Stimulated activated CD4-positive, alpha-beta T cell treated with anti-CD3 and anti-CD28 coated beads, Interleukin-15, amount 100 ng/mL, for 48 hours (primary cell): ENCODE results near the gene RBM33.

Experiments used
- DNase-seq, 2 donors: peaks; one replicate each; pipeline ENCODE4 v3.0.0-alpha.2; 2020; ENCODE audit warnings: low read depth in 2 of 2

RBM33 gene

DNA sequence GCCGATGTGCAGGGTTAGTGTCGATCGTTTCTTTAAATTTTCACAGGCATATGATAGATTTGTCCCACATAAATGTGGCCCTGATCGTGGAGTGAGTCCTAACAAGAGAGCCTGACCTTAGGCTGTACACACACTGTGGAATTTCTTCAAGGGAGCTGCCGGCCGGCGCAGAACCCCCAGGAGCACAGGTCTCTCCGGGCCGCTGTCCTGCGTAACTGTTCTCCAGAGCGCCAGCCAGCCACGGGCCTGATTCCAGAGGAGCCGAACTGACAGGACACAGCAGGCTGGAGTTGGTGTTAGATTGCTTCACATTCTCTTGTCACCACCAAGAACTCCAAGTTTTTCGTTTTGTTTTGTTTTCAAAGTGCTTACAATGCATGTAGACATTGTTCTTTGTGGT, 130.5 kb downstream of the RBM33 start:
- no peak for DNase-seq

DNA sequence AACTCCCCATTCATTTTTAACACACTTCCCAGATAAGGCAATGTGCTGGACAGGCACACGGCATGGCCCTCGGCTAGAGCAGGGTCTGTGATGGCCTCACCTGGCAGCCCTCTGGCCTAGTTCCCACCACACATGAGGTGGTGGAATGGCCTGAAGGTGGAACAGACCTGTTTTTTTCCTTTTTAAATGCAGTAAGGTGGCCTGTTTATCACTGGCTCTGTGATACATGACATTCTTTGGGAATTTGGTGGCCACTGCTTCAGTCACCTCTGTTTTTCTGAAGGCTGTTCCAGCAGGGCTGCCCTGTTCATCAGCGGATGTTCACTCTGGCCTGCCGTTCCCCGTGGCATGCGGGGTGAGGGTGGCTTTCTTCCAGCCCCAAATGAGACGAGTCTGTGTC, 131.2 kb downstream of the RBM33 start:
- no peak for DNase-seq

DNA sequence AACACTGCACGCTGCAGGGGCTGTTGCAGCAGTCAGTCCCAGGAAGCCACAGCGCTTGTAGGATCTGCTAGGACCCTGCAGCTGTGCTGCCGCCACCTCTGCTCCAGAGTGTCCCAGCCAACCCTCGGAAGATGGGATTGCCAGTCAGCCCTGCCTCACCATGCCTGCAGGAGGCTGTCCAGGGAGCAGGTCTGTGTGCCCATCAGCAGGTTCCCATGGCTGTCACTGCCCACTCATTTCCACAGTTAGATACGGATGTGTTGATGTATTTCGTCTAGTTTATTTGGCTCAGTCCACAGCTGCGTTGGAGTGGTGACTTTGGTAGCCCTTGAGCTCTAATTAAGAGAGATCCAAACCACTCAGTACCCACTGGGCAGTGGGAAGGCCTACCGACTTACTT, 132.1 kb downstream of the RBM33 start:
- no peak for DNase-seq

DNA sequence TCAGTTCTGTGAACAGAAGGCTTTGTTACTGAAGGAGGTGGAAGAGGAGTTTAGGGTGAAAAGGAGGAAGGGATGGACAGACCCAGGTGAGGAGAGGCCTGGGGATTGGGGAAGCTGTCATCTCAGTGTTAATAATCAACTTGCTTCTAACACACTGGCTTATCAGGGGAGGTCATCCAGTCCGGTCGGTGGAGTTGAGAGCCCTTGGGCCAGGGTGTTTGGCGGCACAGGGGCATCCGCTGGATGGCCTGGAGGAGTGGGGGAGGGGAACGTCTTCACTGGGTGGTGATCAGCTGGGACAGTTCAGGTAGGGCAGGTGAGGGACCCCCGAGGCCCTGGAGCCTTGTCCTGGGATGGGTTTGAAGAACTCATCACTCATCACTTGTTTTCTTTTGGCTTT, 133.9 kb downstream of the RBM33 start:
- DNase-seq: no peak

DNA sequence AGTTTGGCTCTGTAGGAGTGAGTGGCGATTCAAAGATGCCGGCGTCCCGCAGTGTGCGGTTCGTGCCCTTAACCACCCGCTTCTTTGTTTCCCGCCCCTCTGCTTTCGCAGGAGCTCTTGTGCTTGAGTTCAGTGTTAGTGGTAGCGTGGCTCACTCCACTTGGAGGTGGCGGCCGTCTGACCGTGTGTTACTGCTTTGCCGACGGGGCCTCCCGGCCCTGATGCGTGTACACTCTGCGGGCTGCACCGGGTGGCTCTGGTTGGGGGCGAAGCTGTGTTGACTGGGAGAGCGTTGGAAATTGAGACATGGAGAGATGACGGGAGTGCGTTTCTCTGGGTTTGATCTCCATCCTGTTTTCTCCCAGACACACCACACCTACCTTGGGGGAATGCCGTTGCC, 136.4 kb downstream of the RBM33 start:
- no peak for DNase-seq

DNA sequence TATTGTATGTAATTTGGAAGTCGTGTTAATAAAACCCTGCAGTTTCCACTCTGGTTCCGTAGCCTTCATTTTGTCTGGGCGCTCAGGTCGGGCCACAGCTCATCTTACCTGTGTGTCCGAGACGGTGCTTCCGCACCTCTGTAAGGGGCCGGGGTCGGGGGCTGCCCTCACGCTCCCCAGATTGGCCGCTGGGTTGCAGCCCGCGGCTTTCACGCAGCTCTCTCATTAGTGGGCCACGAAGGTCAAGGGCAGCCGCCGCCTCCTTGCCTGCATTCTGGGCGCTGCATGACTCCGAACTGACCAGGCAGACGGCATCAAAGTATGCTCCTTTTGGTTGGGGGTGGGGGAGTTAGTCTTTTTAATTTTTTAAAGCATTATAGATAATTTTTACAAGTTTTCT, 137.0 kb downstream of the RBM33 start:
- DNase-seq: no peak

DNA sequence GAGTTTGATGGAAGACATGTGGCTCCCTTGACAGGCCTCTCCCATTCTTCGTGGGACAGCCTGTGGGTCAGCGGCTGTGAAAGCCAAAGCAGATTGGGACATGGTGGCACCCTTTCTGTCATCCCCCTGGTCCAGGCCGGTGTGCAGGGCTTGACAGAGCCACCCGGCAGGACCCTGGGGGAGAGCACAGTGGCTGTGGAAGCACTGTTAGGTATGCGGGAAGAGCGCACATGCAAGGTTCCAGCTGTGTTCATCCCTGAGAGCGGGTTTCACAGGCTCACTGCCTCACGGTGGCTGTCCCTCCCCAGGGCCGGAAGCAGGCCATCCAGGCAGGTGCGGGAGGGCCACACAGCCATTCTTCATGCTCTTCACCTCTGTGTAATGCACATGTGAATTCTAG, 138.0 kb downstream of the RBM33 start:
- no peak for DNase-seq

DNA sequence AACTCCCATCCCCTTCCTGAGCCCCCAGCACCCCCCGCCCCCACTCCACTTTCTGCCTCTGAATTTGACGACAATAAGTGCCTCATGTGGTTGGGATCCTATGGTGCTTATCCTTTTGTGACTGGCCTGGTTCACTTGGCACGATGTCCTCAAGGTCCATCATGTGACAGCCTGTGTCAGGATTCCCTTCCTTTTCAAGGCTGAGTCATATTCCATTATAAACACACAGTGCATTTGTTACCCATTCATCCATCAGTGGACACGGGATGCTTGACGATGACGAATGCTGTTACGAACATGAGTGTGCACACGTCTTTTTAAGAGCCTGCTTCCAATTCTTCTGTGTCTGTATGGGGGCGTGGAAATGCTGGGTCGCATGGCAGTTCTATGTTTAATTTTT, 141.1 kb downstream of the RBM33 start:
- no peak for DNase-seq

DNA sequence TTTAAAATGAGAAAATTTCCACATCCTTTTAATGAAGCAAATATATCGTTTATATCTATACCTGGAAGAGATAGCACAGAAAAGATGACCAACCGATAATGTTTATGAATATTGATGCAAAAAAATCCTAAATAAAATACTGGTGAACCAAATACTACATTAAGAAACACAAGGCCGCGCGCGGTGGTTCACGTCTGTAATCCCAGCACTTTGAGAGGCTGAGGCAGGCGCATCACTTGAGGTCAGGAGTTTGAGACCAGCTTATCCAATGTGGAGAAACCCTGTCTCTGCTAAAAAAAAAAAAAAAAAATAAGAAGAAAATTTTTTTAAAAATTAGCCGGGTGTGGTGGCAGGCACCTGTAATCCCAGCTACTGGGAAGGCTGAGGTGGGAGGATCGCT, 142.0 kb downstream of the RBM33 start:
- no peak for DNase-seq

DNA sequence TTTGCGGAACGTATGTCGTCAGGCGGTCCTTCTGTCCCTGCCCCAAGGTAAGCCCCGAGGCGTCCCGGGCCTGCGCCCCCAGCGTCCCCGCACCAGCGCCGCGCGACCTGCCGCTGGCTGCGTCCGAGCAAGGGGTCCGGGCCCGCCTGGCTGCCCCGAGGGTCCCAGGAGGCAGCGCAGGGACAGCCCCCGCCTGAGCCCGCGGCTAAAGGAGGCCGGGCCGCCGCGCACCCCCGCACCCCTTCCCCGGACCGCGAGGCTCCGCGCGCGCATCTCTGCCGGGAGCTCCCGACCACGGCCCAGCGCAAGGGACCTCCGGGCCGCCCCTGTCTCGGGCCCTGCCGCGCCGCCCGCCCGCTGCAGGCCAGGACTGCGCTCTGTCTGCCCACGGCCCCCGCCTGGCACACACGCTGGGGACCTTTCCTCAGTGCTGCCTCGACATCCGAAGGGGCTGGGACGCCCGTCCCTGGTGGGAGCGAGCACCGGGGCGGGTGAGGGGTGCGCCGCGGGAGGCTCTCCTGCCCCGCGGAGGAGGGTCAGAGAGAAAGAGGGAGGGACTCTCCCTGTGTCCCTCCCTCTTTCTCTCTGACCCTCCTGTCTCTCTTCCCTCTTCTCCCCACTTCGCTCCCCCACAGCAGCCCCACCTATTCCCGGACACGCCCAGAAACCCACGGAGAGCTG, 142.8 kb downstream of the RBM33 start:
- no peak for DNase-seq

DNA sequence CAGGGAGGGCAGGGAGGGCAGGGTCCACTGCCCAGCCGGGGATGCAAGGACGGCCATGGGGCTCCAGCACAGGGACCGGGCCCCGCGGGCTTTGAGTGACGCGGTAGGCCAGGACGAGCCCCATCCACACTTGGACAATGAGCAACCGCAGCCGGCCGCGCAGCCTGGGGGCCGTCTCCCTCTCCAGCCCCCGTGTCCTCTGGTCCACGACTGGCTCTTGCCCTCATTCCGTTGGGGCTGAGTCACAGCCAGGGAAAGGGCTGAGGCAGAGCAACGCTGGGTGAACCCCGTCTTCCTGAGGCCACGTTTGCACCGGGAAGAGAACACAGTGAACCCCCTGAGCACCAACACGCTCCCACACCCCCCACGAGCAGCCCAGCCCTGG, 144.1 kb downstream of the RBM33 start:
- no peak for DNase-seq

DNA sequence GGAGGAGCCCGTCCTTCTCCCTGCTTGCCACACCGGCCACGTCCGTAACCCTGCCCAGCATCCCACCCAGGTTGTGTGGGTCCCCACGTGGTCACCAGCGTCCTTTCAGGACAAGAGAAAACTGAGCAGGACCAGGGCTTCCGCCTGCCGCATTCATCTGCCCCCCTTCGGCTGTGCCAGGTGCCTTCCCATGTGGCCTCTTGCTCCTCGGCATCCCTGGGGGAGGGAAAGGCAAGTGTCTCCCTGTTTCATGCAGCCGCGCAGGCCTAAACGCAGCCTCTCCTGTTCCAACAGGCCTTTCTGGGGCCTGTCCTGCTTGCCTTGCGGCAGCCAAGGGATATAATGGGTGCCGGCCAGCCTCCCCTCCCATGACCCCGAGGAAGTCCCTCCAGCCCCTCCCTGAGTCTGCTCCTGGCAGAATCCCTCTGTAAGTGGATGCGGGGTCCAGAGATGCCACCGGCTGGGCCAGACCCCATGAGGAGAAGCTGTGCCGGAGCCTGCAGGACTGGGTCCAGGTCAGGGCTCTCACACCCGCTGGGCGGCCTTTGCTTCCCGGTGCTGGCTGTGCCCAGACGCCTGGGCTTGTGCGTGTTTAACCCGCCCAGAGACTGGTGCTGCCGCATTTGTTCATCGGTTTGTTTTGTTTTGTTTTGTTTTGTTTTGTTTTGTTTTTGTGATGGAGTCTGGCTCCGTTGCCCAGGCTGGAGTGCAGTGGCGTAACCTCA, 144.7 kb downstream of the RBM33 start:
- DNase-seq: no peak

DNA sequence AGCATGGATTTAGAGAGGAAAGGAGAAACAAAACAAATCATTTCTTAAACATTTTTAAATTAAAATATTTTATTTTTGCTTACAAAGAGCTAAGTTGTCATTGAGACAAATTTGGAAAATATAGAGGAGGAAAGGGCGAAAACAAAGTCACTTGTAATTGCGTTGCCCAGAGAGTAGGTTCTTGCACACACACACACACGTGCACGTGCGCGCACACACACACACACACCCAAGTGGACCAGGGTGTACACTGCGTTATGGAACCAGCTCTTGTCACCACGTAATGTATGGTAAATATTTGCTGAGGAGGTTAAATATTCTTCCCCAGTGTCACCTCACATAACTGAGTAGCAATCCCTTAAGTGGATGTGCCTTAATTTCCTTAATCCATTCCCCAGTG, 146.2 kb downstream of the RBM33 start:
- DNase-seq: no peak

DNA sequence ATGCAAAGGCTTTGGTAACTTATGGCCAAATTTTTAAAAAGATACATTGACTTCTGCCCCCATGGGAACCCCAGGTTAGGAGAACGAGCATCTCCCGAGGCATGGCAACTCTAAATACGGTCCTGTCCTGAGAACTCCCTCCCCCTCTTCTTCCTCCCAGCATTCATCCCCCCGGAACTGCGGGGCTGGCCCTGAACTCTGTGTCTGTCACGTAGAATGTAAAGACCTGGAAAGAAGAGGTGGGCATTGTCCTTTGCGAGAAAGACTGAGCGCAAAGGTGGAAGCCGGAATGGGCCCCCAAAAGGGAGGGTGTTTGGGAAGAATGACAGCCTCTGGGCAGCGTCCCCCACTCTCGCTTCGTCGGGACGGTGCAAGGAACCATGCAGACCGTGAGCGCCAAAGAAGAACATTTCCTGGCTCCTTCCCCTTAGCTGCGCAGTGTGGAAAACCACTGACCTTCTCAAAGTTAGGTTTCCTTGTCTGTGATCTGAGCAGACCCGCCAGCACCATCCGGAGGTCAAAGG, 146.8 kb downstream of the RBM33 start:
- DNase-seq: no peak

DNA sequence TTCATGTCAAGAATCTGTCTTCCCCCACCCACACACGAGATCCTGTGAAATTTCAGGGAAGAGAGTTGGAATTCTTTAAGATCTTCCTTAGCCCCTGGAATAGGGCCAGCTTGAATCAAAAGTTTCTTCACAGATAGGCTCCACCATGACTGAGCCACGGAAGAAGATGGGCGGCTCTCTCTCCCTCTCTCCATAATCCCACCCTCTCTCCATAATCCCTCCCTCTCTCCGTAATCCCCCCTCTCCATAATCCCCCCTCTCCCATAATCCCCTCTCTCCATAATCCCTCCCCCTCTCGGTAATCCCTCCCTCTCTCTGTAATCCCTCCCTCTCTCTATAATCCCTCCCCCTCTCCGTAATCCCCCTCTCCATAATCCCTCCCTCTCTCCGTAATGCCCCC, 147.4 kb downstream of the RBM33 start:
- no peak for DNase-seq

DNA sequence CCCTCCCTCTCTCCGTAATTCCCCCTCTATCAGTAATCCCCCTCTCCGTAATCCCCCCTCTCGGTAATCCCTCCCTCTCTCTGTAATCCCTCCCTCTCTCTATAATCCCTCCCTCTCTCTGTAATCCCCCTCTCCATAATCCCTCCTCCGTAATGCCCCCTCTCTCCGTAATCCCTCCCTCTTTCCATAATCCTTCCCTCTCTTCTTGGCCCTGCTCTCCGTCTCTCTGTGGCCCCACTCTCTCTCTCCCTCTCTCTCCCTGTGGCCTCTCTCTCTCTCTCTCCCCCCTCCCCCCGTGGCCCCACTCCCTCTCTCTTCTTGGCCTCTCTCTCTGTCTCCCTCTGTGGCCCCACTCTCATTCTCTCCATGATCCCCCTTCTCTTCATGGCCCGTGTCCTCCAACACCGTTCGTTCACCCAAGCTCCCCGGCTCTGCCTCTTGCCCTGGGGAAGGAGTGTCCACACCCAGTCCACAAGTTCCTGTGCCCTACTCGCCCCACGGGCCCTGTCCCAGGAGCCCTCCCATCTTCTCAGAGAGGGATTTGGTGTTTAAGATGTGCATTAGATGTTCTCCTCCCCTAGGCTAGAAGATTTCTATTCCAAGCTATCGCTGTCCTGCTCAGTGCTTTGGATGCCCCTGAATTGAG, 148.0 kb downstream of the RBM33 start:
- DNase-seq: no peak

DNA sequence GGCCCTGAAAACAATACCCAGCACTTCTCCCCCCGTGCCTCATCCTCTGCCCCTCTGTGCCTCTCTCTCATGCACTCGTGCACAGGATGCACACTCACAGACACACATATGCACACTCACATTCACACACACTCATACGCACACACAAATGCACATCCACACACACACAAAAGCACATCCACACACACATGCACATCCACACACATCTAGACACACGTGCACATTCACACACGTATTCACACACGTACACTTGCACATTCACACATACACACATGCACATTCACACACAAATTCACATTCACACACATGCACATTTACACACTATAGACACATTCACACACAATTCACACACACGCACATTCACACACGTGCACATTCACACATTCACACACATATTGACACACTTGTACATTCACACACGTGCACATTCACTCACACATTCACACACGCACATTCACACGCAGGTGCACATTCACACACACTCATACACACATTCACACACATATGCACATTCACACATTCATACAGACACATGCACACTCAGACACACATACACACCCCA, 148.6 kb downstream of the RBM33 start:
- no peak for DNase-seq

DNA sequence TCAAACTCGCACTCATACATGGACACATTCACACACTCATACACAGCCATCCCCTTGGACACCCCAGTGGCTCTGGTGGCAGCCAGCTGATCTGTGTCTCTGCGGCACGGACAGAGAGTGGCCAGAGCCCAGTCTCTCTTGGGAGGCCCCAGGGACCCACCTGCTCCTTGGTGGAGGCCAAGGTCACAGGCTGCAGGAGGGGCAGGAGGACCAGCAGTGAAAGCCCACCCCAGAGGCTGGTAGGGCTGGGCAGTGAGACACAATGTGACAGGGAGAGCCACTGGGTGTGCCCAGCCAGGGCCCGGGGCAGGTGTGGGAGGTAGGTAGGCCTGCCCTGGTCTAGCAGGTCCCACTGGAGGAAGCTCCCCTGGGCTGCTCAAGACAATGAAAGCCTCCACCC, 149.3 kb downstream of the RBM33 start:
- no peak for DNase-seq

DNA sequence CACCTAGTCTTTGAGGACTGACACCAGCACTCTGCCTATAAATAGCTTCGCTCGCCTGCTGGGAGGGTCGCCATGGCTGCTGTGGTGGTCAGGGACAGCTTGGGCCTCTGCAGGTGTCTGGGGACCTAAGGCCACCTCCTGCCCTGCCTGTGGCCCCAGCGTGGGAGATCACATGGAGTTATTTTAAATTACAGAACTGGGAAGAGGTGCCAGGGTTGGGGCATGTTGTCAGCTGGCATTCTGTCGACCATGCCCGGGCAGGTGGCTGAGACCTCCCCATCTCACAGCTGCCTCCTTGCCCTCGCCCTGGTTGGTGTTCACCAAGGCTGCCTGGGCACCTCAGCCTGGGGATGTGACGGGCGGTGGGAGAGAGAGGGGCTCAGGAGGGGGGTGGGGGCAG, 149.7 kb downstream of the RBM33 start:
- no peak for DNase-seq

DNA sequence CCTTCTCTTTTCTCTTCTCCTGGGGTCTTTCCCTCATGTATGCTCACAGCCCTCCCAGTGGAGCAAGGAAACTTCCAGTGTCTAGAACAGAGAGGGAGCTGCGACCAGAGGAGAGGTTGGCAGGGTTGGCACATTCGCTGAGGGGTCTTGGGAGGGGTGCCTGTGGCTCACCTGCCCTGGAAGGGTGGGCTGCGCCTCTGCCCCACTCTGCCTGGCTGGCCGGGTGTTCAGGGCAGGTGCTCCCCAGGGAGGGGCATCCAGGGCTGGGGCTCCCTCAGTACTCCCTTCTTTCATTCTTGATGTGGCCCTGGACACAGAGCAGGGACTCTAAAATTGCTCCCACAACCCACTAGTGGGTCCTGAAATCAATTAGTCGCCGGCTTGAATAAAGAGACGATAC, 150.9 kb downstream of the RBM33 start:
- DNase-seq: no peak

DNA sequence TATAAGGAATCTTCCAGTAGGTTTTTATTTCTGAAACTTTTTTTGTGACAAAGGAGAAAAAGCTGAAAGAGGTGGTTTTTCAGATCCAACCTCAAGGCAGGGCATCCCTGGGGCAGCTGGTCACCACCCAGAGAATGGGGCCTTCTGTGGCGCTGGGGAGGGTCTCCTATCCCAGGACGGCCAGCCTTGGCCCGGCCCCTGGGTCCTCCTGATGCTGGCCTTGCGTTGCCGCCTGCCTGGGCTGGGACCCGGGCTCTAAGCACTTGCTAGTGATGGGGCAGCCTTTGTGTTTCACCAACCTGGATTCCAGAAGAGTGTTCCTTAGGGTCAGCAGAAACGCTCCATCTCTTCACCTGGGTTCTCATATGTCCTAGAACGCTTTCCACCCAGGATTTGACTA, 151.5 kb downstream of the RBM33 start:
- no peak for DNase-seq

DNA sequence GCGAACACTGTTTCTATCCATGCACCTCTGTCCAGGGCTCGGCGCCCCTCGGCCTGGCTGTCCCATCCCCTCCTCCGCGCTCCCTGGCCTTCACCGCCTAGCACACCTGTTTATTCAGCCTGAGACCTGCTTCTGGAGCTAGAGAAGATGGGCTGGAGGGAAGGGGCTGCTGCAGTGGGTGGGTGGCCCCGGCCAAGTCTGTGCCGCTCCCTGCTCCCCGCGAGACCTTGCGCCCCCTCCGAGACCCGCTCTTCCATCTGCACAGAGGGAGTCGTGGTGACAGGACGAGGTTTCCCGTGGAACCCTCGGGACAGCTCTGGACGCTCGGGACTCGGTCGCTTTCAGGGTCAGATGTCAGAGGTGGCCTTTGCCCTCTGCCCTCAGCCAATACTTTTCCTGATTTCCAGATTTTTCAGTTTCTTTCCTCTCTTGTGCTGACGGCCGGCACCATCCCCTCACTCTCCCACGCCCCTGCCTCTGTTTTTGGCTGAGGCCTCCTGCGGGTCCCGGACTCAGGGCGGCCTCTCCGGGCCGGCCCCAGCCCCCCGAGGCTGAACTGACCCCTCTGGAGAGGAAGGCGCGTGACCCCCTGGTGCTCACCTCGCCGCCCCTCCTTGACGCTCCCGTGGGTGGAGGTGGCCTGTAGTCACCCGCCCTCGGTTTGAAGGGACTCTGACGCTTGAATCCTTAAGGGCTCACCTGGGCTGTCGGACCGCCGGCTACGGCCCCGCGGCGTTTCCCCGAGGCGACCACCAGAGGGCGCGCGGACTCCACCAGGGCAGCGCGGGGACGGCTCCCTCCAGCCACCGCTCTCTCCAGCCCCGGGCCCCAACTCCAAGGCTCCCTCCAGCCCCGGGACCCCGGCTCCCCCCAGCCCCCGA, 152.2 kb downstream of the RBM33 start:
- DNase-seq: peak; percentile 33 to 60
